SW480 (cell line): ENCODE data around the gene PLPP2.
"Not testable (repeated sequence)": the region's sequence is repeated elsewhere in the genome, so short reads cannot be mapped to it uniquely, and the experiment has no call there.

Experiments
- DNase-seq: peaks from one replicate; pipeline ENCODE4 v3.0.0-alpha.2; 2016; ENCODE audit warnings: low spot score

Gene PLPP2

GRCh38 chr19:271856-272255 is 19.3 kb downstream of the PLPP2 start:
- no peak for DNase-seq

GRCh38 chr19:270766-271318 is 20.4 kb downstream of the PLPP2 start:
- not testable (repeated sequence) for DNase-seq

- no peak for DNase-seq
Observed at GRCh38 chr19:269241-269640, 22.0 kb downstream of the PLPP2 start.

- no peak for DNase-seq
Observed at GRCh38 chr19:262125-262524, 29.1 kb downstream of the PLPP2 start.

GRCh38 chr19:256804-257203 is 34.4 kb downstream of the PLPP2 start:
- not testable (repeated sequence) for DNase-seq

GRCh38 chr19:252421-253186 is 38.6 kb downstream of the PLPP2 start:
- not testable (repeated sequence) for DNase-seq

- DNase-seq: no peak
Observed at GRCh38 chr19:246551-246950, 44.7 kb downstream of the PLPP2 start.

GRCh38 chr19:245900-246299 is 45.3 kb downstream of the PLPP2 start:
- not testable (repeated sequence) for DNase-seq

GRCh38 chr19:245457-245856 is 45.7 kb downstream of the PLPP2 start:
- no peak for DNase-seq
